ENCODE results near the gene IFNA4.
"Not testable (repeated sequence)": the region's sequence is repeated elsewhere in the genome, so short reads cannot be mapped to it uniquely, and the experiment has no call there.

DNA sequence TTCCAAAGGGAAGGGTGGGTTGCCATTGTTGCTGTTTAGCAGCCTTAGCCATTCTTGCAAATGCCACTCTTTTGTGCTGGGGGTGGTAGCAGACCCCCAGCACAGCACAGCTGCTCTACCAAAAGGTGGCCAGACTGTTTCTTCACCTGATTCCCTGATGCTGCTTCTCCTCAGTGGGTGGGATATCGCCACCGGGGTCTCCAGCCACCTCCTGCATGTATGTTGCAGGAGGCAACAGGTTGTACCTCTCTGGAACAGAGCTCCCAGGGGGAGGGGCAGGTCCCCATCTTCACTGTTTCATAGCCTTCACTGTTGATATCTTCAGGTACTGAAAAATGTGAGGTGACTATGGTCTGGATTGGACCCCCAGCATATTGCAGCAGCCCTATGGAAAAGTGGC, 23.4 kb upstream of the IFNA4 start:
- TF ChIP-seq, protein P1, sequence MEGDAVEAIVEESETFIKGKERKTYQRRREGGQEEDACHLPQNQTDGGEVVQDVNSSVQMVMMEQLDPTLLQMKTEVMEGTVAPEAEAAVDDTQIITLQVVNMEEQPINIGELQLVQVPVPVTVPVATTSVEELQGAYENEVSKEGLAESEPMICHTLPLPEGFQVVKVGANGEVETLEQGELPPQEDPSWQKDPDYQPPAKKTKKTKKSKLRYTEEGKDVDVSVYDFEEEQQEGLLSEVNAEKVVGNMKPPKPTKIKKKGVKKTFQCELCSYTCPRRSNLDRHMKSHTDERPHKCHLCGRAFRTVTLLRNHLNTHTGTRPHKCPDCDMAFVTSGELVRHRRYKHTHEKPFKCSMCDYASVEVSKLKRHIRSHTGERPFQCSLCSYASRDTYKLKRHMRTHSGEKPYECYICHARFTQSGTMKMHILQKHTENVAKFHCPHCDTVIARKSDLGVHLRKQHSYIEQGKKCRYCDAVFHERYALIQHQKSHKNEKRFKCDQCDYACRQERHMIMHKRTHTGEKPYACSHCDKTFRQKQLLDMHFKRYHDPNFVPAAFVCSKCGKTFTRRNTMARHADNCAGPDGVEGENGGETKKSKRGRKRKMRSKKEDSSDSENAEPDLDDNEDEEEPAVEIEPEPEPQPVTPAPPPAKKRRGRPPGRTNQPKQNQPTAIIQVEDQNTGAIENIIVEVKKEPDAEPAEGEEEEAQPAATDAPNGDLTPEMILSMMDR (IDR thresholded peaks at IDR 0.05): not testable (repeated sequence)
- not testable (repeated sequence) for TF ChIP-seq POLR2A (IDR thresholded peaks at IDR 0.05)
